GM12872 (cell line): Measurements from ENCODE around the gene BPIFB4.

Source experiments
- CTCF ChIP-seq: IDR thresholded peaks from 3 replicates; pipeline ENCODE4 v1.5.1; 2011; ENCODE audit warnings: low read depth, mild to moderate bottlenecking, low read length, moderate library complexity; ENCODE audit not compliant: insufficient read depth

The BPIFB4 gene

GRCh38 chr20:33147299-33147698 is 67.9 kb downstream of the BPIFB4 start:
- no peak for TF ChIP-seq CTCF

- no peak for TF ChIP-seq CTCF
Observed at GRCh38 chr20:33148040-33148439, 68.6 kb downstream of the BPIFB4 start.

GRCh38 chr20:33154252-33154651 is 74.8 kb downstream of the BPIFB4 start:
- TF ChIP-seq CTCF = no peak

- no peak for TF ChIP-seq CTCF
Observed at GRCh38 chr20:33158637-33159385, 79.4 kb downstream of the BPIFB4 start.

GRCh38 chr20:33159713-33160112 is 80.3 kb downstream of the BPIFB4 start:
- no peak for TF ChIP-seq CTCF

GRCh38 chr20:33160681-33161080 is 81.2 kb downstream of the BPIFB4 start:
- TF ChIP-seq CTCF = no peak
